ENCODE results near the gene ABCC8. TPM values are rescaled to one million over a fixed set of nuclear protein-coding genes. Genes with fewer than 3 reads are reported as not detected.

The ABCC8 gene
- total and polyA plus RNA-seq, 2 of the 8 experiments (the other 6 are each of a cell fraction or from before 2014, with no cell fraction given): 3.7 to 4.9 TPM

DNA sequence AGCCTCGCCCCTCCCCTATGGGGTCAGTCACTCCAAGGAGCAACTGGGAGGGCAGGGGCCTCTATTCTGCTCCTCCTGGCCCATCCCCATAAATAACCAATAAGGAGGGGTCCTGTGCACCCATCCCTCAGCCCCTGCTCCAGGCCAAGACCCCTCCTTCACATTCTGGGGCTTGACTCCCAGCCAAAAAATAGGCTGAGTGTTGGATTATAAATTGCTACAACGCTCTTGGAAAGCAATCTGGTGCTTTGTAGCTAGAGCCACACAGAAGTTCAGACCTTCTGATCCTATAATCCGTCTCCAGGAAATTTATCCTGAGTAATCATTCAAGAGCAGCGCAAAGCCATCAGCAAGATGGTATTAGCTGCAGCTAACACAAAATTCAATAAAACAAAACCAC, 42.5 kb downstream of the ABCC8 start:
- Histone ChIP-seq H3K14ac (ENCODE audit: insufficient read length) (no peak overlapping the region), H2BK5ac (ENCODE audit: low read depth, low read length) (no peak overlapping the region), H3K79me2 (ENCODE audit: control insufficient read depth in 1 of 2, insufficient read depth in 2 of 2, low read length in 2 of 2) (no peaks in the 10 kb centered on the region), H3K79me1 (ENCODE audit: low read depth, low read length) (no peaks in the 10 kb centered on the region), H2BK20ac (ENCODE audit: low read length) (no peak overlapping the region), H3K4me2 (ENCODE audit: insufficient read depth in 1 of 2, low read depth in 2 of 2, low read length in 2 of 2) (no peak overlapping the region), H3K27me3 (replicated peaks in 1 of 4; ENCODE audit: control insufficient read depth in 3 of 4, extremely low read depth in 1 of 4, insufficient read depth in 3 of 4, low read length in 3 of 4) (peaks cover 0 to 13% (median 11%) of the 10 kb centered on the region in 4 experiments; a peak in 5 of 7 replicates), H2AK5ac (ENCODE audit: low read depth, low read length) (no peak overlapping the region), H3K56ac (replicated peaks; ENCODE audit: insufficient read length, low read depth, low read length) (no peak overlapping the region), H3K4me1 (replicated peaks in 1 of 4; ENCODE audit: control insufficient read depth in 3 of 4, insufficient read depth in 4 of 4, low read length in 3 of 4) (peaks cover 0 to 1% (median 0%) of the 10 kb centered on the region in 4 experiments; a peak in 2 of 7 replicates), H3K4ac (replicated peaks; ENCODE audit: insufficient read length, low read depth, low read length) (no peak overlapping the region), H4K5ac (ENCODE audit: insufficient read length, low read depth, low read length) (no peak overlapping the region), H4K91ac (replicated peaks; ENCODE audit: insufficient read length, low read length) (no peak overlapping the region), H2BK120ac (replicated peaks; ENCODE audit: low read depth, low read length) (no peak overlapping the region), H3K9me3 (ENCODE audit: insufficient read depth in 2 of 2, low read depth in 1 of 2, low read length in 1 of 2) (no peaks in the 10 kb centered on the region), H3K36me3 (ENCODE audit: control insufficient read depth in 2 of 4, insufficient read depth in 4 of 4, low read length in 3 of 4) (no peaks in the 10 kb centered on the region), H3K23ac (ENCODE audit: insufficient read length) (no peak overlapping the region), H4K20me1 (replicated peaks in 1 of 2; ENCODE audit: control insufficient read depth in 1 of 2, insufficient read depth in 2 of 2, low read length in 2 of 2) (no peaks in the 10 kb centered on the region), H3K4me3 (ENCODE audit: extremely low read depth in 1 of 4, insufficient read depth in 2 of 4, low read depth in 3 of 4, low read length in 4 of 4) (no peak overlapping the region), H3K9ac (replicated peaks in 1 of 4; ENCODE audit: extremely low read depth in 1 of 4, low read depth in 3 of 4, low read length in 3 of 4) (no peak overlapping the region), H4K8ac (ENCODE audit: extremely low read depth, insufficient read depth, low read length) (no peak overlapping the region), H3K27ac (ENCODE audit: low read depth, low read length) (no peak overlapping the region), H3K23me2 (ENCODE audit: low read depth, low read length) (no peaks in the 10 kb centered on the region), H2BK12ac (ENCODE audit: low read depth, low read length) (no peak overlapping the region), H3K18ac (ENCODE audit: extremely low read depth, low read length) (no peak overlapping the region), H2BK15ac (ENCODE audit: low read length) (no peak overlapping the region), H2AFZ (ENCODE audit: low read length) (no peak overlapping the region)
- POLR2A ChIA-PET (ENCODE audit: partially characterized antibody): no interaction called here
- CTCF ChIA-PET (ENCODE audit: partially characterized antibody): interaction anchor here (0.6 to 1.9 kb wide), 10 partner anchors 12 to 94 kb away, joined by 3 to 6 read pairs (median 4); partner anchors contain the start of gene KCNJ11
- FAIRE-seq (no peak), DNase-seq (ENCODE audit: low read depth in 1 of 2, low spot score in 2 of 2) (no peak)
- 91% methylated on average over 4 of the region's 4 CpGs; no CpG with 5 or more reads in 1 of the 2 experiments for WGBS, 2 experiments (ENCODE audit: extremely low coverage in 1 of 2, insufficient coverage in 1 of 2, insufficient read length in 1 of 2, insufficient replicate concordance in 2 of 2, low coverage in 1 of 2, low lambda C conversion rate in 2 of 2, missing lambda C conversion rate in 1 of 2)
- TF ChIP-seq RNF2 (IDR thresholded peaks at IDR 0.05; ENCODE audit: borderline replicate concordance, low read depth, low read length, missing control alignments, poor library complexity, severe bottlenecking) (no peak), SP1 (IDR thresholded peaks at IDR 0.05; ENCODE audit: low read depth, low read length) (no peak), JUN (IDR thresholded peaks at IDR 0.05; ENCODE audit: low read depth, low read length) (no peak), CEBPB (IDR thresholded peaks at IDR 0.05; ENCODE audit: low read depth, low read length) (no peak), E2F6 (IDR thresholded peaks at IDR 0.05) (no peak), POLR2A (IDR thresholded peaks at IDR 0.05; ENCODE audit: control extremely low read depth in 1 of 2, low read depth in 2 of 2, low read length in 2 of 2) (no peak)
- TF ChIP-seq, protein P1, sequence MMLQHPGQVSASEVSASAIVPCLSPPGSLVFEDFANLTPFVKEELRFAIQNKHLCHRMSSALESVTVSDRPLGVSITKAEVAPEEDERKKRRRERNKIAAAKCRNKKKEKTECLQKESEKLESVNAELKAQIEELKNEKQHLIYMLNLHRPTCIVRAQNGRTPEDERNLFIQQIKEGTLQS (IDR thresholded peaks at IDR 0.05; ENCODE audit: insufficient read depth, low read depth, low read length): no peak
